IMR-90 (cell line): ENCODE data around the gene ACSS2. TPM values are rescaled to one million over a fixed set of nuclear protein-coding genes. Genes with fewer than 3 reads are reported as not detected.

ENCODE experiments used
- ATAC-seq: fragments of 200-7000 bp; cut with Tn5 transposase; 2 replicates; pipeline ENCODE4 v1.9.1; 2020; ENCODE audit warnings: low read depth, mild to moderate bottlenecking, moderate library complexity
- BruUV-seq: library from RNA; stranded (reverse); fragments of 400-500 nt; replicated peaks from 2 replicates; lab custom pipeline; 2021; lab: Mats Ljungman, UMichigan
- CTCF ChIA-PET: fragments of 300-600 bp; formaldehyde crosslinking; extraction: SDS; loops from one replicate; lab custom pipeline; 2021; ENCODE audit warnings: antibody characterized with exemption; lab: Yijun Ruan, JAX
- POLR2A ChIA-PET: fragments of 300-600 bp; sonication (Branson Sonifier 250); formaldehyde crosslinking; loops from one replicate; lab custom pipeline; 2022; ENCODE audit warnings: antibody characterized with exemption; ENCODE audit not compliant: unreplicated experiment; lab: Charles Lee
- DNase-seq: peaks from one replicate; pipeline ENCODE4 v3.0.0; 2013
- H2AFZ ChIP-seq: replicated peaks from 2 replicates; pipeline ENCODE3; 2013; ENCODE audit warnings: low read length, mild to moderate bottlenecking; ENCODE audit not compliant: poor library complexity
- H2AK5ac ChIP-seq: 2 replicates; pipeline ENCODE4 v1.6.1; 2013; ENCODE audit warnings: low read depth, low read length, inconsistent platforms
- H2AK9ac ChIP-seq: replicated peaks from 2 replicates; pipeline ENCODE3; 2013; ENCODE audit warnings: mild to moderate bottlenecking, low read depth, low read length, moderate library complexity; ENCODE audit not compliant: poor library complexity
- H2BK120ac ChIP-seq: 2 replicates; pipeline ENCODE4 v1.6.1; 2013; ENCODE audit warnings: low read depth, low read length, inconsistent platforms
- H2BK15ac ChIP-seq: 3 replicates; pipeline ENCODE4 v1.6.1; 2013; ENCODE audit warnings: low read depth, low read length, inconsistent platforms
- H2BK20ac ChIP-seq: 2 replicates; pipeline ENCODE4 v1.6.1; 2013; ENCODE audit warnings: low read depth, mild to moderate bottlenecking, inconsistent platforms, low read length, moderate library complexity
- H2BK5ac ChIP-seq: 2 replicates; pipeline ENCODE4 v1.6.1; 2013; ENCODE audit warnings: mild to moderate bottlenecking, low read depth, low read length, inconsistent platforms; ENCODE audit not compliant: poor library complexity, severe bottlenecking
- H3K14ac ChIP-seq: replicated peaks from 2 replicates; pipeline ENCODE4 v1.6.1; 2013; ENCODE audit warnings: low read depth, low read length, inconsistent platforms
- H3K18ac ChIP-seq: 2 replicates; pipeline ENCODE4 v1.6.1; 2013; ENCODE audit warnings: low read depth, low read length, control low read depth
- H3K23ac ChIP-seq: 2 replicates; pipeline ENCODE4 v1.6.1; 2013; ENCODE audit warnings: low read depth, low read length, inconsistent platforms
- H3K27ac ChIP-seq: 2 replicates; pipeline ENCODE4 v1.5.1; 2013; ENCODE audit warnings: mild to moderate bottlenecking, control low read depth, low read length; ENCODE audit not compliant: insufficient read depth
- H3K27me3 ChIP-seq: 2 replicates; pipeline ENCODE4 v1.6.1; 2013; ENCODE audit warnings: low read length; ENCODE audit not compliant: control insufficient read depth, insufficient read depth
- H3K36me3 ChIP-seq: 2 replicates; pipeline ENCODE4 v1.6.1; 2013; ENCODE audit warnings: low read length, mixed read lengths; ENCODE audit not compliant: control insufficient read depth, insufficient read depth
- H3K4ac ChIP-seq: 2 replicates; pipeline ENCODE4 v1.6.1; 2013; ENCODE audit warnings: low read depth, low read length, inconsistent platforms
- H3K4me1 ChIP-seq: 2 replicates; pipeline ENCODE4 v1.6.1; 2013; ENCODE audit warnings: low read length, mixed read lengths; ENCODE audit not compliant: control insufficient read depth, insufficient read depth
- H3K4me2 ChIP-seq: 2 replicates; pipeline ENCODE4 v1.6.1; 2013; ENCODE audit warnings: low read depth, mild to moderate bottlenecking, control low read depth, low read length, moderate library complexity
- H3K4me3 ChIP-seq: 2 replicates; pipeline ENCODE4 v1.5.1; 2013; ENCODE audit warnings: low read depth, mild to moderate bottlenecking, control low read depth, low read length, moderate library complexity; ENCODE audit not compliant: insufficient read depth
- H3K56ac ChIP-seq: 2 replicates; pipeline ENCODE4 v1.6.1; 2013; ENCODE audit warnings: low read length, inconsistent platforms; ENCODE audit not compliant: insufficient read depth; ENCODE audit errors: extremely low read depth
- H3K79me1 ChIP-seq, 2 experiments: 2 replicates each; pipeline ENCODE4 v1.6.1; 2013; ENCODE audit warnings: low read length in 2 of 2, inconsistent platforms in 1 of 2, low read depth in 1 of 2
- H3K9ac ChIP-seq: 2 replicates; pipeline ENCODE4 v1.6.1; 2013; ENCODE audit warnings: low read depth, low read length, control low read depth
- H3K9me1 ChIP-seq: 2 replicates; pipeline ENCODE4 v1.6.1; 2013; ENCODE audit warnings: low read length, inconsistent platforms; ENCODE audit not compliant: insufficient read depth
- H3K9me3 ChIP-seq: 2 replicates; pipeline ENCODE4 v1.6.1; 2013; ENCODE audit warnings: low read length; ENCODE audit not compliant: control insufficient read depth, insufficient read depth
- H4K20me1 ChIP-seq: 2 replicates; pipeline ENCODE4 v1.6.1; 2013; ENCODE audit warnings: low read length, inconsistent platforms; ENCODE audit not compliant: insufficient read depth
- H4K5ac ChIP-seq: 2 replicates; pipeline ENCODE4 v1.6.1; 2013; ENCODE audit warnings: mild to moderate bottlenecking, low read depth, low read length, control low read depth
- H4K8ac ChIP-seq, 2 experiments: 2 replicates each; pipeline ENCODE4 v1.6.1; 2013; ENCODE audit warnings: low read depth in 2 of 2, low read length in 2 of 2, control low read depth in 1 of 2, inconsistent platforms in 1 of 2
- H4K91ac ChIP-seq: 2 replicates; pipeline ENCODE4 v1.6.1; 2013; ENCODE audit warnings: low read depth, low read length, inconsistent platforms; ENCODE audit not compliant: insufficient read depth
- BHLHE40 ChIP-seq: fragments of 150-350 bp; IDR thresholded peaks from 2 replicates; pipeline ENCODE4 v1.6.1; 2016; ENCODE audit warnings: mild to moderate bottlenecking, low read depth, low read length
- CHD1 ChIP-seq: IDR thresholded peaks from 2 replicates; pipeline ENCODE4 v1.6.1; 2012; ENCODE audit warnings: low read depth, low read length, improper control_type of control experiment
- FOS ChIP-seq: fragments of 150-350 bp; IDR thresholded peaks from 2 replicates; pipeline ENCODE4 v1.6.1; 2016; ENCODE audit warnings: low read depth, low read length
- POLR2A ChIP-seq: IDR thresholded peaks from 2 replicates; pipeline ENCODE4 v1.6.1; 2012; ENCODE audit warnings: mild to moderate bottlenecking, low read depth, low read length
- RAD21 ChIP-seq: IDR thresholded peaks from 2 replicates; pipeline ENCODE4 v1.6.1; 2012; ENCODE audit warnings: low read length, improper control_type of control experiment
- RCOR1 ChIP-seq: IDR thresholded peaks from 2 replicates; pipeline ENCODE4 v1.6.1; 2012; ENCODE audit warnings: mild to moderate bottlenecking, low read length, improper control_type of control experiment; ENCODE audit not compliant: insufficient replicate concordance
- RFX5 ChIP-seq: IDR thresholded peaks from 2 replicates; pipeline ENCODE4 v1.8.0; 2012; ENCODE audit warnings: low read depth, mild to moderate bottlenecking, low read length, moderate library complexity
- SMC3 ChIP-seq: fragments of 150-350 bp; IDR thresholded peaks from 2 replicates; pipeline ENCODE4 v1.6.1; 2016; ENCODE audit warnings: low read depth, mild to moderate bottlenecking, antibody characterized with exemption, low read length, moderate library complexity
- WGBS, 2 experiments: methylation state at CpG; one replicate each; pipeline versions ENCODE4 v1.1.5 to v1.1.7; 2013; ENCODE audit warnings: missing lambda C conversion rate in 2 of 2; ENCODE audit not compliant: insufficient read length in 1 of 2; ENCODE audit errors: extremely low coverage in 2 of 2; 5-methylcytosine and 5-hydroxymethylcytosine counted together
- dilution Hi-C: fragments of 300-500 bp; cut with HindIII; formaldehyde crosslinking; loops from one replicate; pipeline ENCODE4 v1.14.3; 2018; ENCODE audit warnings: low sequenced_read_pairs; ENCODE audit not compliant: unreplicated experiment
- in situ Hi-C: fragments of 300-500 bp; cut with MboI; formaldehyde crosslinking; loops from 3 replicates; pipeline ENCODE4 v1.14.3; 2019; ENCODE audit warnings: low sequenced_read_pairs, inconsistent platforms, mixed read lengths
- intact Hi-C: fragments of 100-400 bp; cut with micrococcal nuclease; formaldehyde crosslinking; loops from 2 replicates; pipeline ENCODE4 v1.10.0; 2022
- polyA plus RNA-seq, 3 experiments: library from polyadenylated mRNA; depleted of rRNA; stranded (reverse); fragments of >200 nt; gene quantifications; 2 replicates each; pipeline ENCODE4 v1.2.3, GENCODE V29; 2012; ENCODE audit warnings: low replicate concordance in 1 of 3
- total RNA-seq: library from RNA; depleted of rRNA; stranded (reverse); fragments of >200 nt; gene quantifications from 2 replicates; pipeline ENCODE4 v1.2.3, GENCODE V29; 2012
- TF ChIP-seq, protein P1 (sequence below): conservative IDR thresholded peaks from 2 replicates; pipeline ENCODE4 v1.5.1; 2012; ENCODE audit warnings: mild to moderate bottlenecking, low read depth, low read length, improper control_type of control experiment
- TF ChIP-seq, protein P2 (sequence below): fragments of 150-350 bp; IDR thresholded peaks from 2 replicates; pipeline ENCODE4 v1.6.1; 2016; ENCODE audit warnings: low read depth, mild to moderate bottlenecking, low read length, moderate library complexity, borderline replicate concordance
- TF ChIP-seq, protein P3 (sequence below): fragments of 150-350 bp; IDR thresholded peaks from 2 replicates; pipeline ENCODE4 v1.6.1; 2017; ENCODE audit warnings: mild to moderate bottlenecking, antibody characterized with exemption, low read length, low read depth

Gene ACSS2
- total and polyA plus RNA-seq, 2 of the 4 experiments (the other 2 are of a cell fraction), result 26.9 to 46.4 TPM

DNA sequence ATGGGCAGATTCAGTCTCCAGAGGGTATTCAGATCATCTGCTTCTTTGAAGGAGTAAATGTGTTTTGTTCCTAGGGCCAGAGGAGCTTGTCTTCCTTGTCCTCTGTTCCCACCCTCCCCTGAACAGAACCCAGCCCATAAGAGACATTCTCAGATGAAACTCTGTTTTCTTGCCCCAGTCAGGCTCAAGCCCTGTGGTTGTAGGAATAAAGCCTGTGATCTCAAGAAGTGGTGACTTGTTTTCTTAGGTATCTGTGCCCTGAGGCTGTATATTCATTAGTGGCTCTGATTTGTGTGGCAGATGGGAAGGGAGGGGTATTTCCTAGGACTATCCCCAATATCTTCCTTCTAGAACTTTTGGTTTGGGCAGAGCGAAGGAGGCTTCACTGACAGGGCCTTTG, 51.3 kb downstream of the ACSS2 start:
- peaks cover 0 to 5% of the 10 kb centered on the region in 2 experiments; a peak in 2 of 4 replicates for H3K79me1 ChIP-seq
- no peak overlapping the region for H3K14ac ChIP-seq
- H2AK9ac ChIP-seq, result peak overlapping the region; percentile 21
- no CpG with 5 or more reads among the region's 1 CpG for WGBS, 2 experiments
- no peak overlapping the region for H4K5ac ChIP-seq
- H3K27me3 ChIP-seq, result no peaks in the 10 kb centered on the region
- H4K20me1 ChIP-seq, result no peaks in the 10 kb centered on the region; the same call in 1 of the 2 replicates
- ChIA-PET POLR2A (no interaction called here), CTCF (interaction anchor here (1.2 kb wide), 1 partner anchor 16 kb away, joined by 3 read pairs; no protein-coding TSS in a partner anchor)
- H3K4me3 ChIP-seq, result no peak overlapping the region
- peaks cover 29% of the 10 kb centered on the region for H3K9me1 ChIP-seq
- no peak overlapping the region for H3K4me2 ChIP-seq
- H3K36me3 ChIP-seq, result peaks cover 57% of the 10 kb centered on the region
- ATAC-seq (peak; percentile 34), DNase-seq (peak; percentile 23)
- intact Hi-C loops, result no loop called here
- H4K8ac ChIP-seq, result no peak overlapping the region
- no peak overlapping the region; the same call in 1 of the 2 replicates for H3K4ac ChIP-seq
- in situ Hi-C loops, result no loop called here
- no peak overlapping the region for H3K9ac ChIP-seq
- H3K18ac ChIP-seq, result no peak overlapping the region
- H3K56ac ChIP-seq, result no peak overlapping the region
- dilution Hi-C loops, result no loop called here
- TF ChIP-seq FOS (no peak), POLR2A (no peak), BHLHE40 (no peak), SMC3 (no peak), CHD1 (no peak), RCOR1 (no peak), RAD21 (no peak), RFX5 (no peak)
- TF ChIP-seq, protein P1, sequence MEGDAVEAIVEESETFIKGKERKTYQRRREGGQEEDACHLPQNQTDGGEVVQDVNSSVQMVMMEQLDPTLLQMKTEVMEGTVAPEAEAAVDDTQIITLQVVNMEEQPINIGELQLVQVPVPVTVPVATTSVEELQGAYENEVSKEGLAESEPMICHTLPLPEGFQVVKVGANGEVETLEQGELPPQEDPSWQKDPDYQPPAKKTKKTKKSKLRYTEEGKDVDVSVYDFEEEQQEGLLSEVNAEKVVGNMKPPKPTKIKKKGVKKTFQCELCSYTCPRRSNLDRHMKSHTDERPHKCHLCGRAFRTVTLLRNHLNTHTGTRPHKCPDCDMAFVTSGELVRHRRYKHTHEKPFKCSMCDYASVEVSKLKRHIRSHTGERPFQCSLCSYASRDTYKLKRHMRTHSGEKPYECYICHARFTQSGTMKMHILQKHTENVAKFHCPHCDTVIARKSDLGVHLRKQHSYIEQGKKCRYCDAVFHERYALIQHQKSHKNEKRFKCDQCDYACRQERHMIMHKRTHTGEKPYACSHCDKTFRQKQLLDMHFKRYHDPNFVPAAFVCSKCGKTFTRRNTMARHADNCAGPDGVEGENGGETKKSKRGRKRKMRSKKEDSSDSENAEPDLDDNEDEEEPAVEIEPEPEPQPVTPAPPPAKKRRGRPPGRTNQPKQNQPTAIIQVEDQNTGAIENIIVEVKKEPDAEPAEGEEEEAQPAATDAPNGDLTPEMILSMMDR, result no peak
- TF ChIP-seq, protein P2, sequence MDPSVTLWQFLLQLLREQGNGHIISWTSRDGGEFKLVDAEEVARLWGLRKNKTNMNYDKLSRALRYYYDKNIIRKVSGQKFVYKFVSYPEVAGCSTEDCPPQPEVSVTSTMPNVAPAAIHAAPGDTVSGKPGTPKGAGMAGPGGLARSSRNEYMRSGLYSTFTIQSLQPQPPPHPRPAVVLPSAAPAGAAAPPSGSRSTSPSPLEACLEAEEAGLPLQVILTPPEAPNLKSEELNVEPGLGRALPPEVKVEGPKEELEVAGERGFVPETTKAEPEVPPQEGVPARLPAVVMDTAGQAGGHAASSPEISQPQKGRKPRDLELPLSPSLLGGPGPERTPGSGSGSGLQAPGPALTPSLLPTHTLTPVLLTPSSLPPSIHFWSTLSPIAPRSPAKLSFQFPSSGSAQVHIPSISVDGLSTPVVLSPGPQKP, result no peak
- TF ChIP-seq, protein P3, sequence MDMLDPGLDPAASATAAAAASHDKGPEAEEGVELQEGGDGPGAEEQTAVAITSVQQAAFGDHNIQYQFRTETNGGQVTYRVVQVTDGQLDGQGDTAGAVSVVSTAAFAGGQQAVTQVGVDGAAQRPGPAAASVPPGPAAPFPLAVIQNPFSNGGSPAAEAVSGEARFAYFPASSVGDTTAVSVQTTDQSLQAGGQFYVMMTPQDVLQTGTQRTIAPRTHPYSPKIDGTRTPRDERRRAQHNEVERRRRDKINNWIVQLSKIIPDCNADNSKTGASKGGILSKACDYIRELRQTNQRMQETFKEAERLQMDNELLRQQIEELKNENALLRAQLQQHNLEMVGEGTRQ, result no peak
- no peak overlapping the region for H4K91ac ChIP-seq
- H2AFZ ChIP-seq, result no peak overlapping the region
- no peak overlapping the region for H3K27ac ChIP-seq
- no peaks in the 10 kb centered on the region for H3K9me3 ChIP-seq
- H2BK120ac ChIP-seq, result no peak overlapping the region
- H2BK5ac ChIP-seq, result peak overlapping the region; percentile 23
- H2BK20ac ChIP-seq, result no peak overlapping the region; the same call in 1 of the 2 replicates
- 0 out of 2 replicates have a peak overlapping the region, but pooled peaks have one; percentile 24 for H2AK5ac ChIP-seq
- H2BK15ac ChIP-seq, result no peak overlapping the region
- no peak overlapping the region for H3K23ac ChIP-seq
- no TSS peak for BruUV-seq
- H3K4me1 ChIP-seq, result peaks cover 4% of the 10 kb centered on the region
